Stimulated activated effector memory CD8-positive, alpha-beta T cell treated with anti-CD3 and anti-CD28 coated beads, Interleukin-12 subunit alpha, Interleukin-12 subunit beta, amount 100 ng/mL, for 72 hours (primary cell): Measurements from ENCODE around the gene ZSCAN20.
A peak's percentile ranks its signal among the peaks of the same experiment; 100 is the strongest.

Source experiments
- ATAC-seq: fragments of 150-1000 bp; cut with Tn5 transposase; 2 replicates; pipeline ENCODE4 v1.10.0; 2021
- DNase-seq, 2 donors: peaks; one replicate each; pipeline ENCODE4 v3.0.0; 2021 to 2022; ENCODE audit warnings: low spot score in 2 of 2
- H3K27ac Mint-ChIP-seq: one replicate; pipeline ENCODE4 v1.8.0; 2022; ENCODE audit warnings: mild to moderate bottlenecking, mixed read lengths
- H3K36me3 Mint-ChIP-seq: one replicate; pipeline ENCODE4 v1.8.0; 2022; ENCODE audit warnings: mild to moderate bottlenecking, mixed read lengths
- H3K4me1 Mint-ChIP-seq: one replicate; pipeline ENCODE4 v1.8.0; 2022; ENCODE audit warnings: mixed read lengths
- H3K4me3 Mint-ChIP-seq: one replicate; pipeline ENCODE4 v1.8.0; 2022; ENCODE audit warnings: mild to moderate bottlenecking, mixed read lengths
- H3K9me3 Mint-ChIP-seq: one replicate; pipeline ENCODE4 v1.8.0; 2022; ENCODE audit warnings: mixed read lengths

ZSCAN20 gene

DNA sequence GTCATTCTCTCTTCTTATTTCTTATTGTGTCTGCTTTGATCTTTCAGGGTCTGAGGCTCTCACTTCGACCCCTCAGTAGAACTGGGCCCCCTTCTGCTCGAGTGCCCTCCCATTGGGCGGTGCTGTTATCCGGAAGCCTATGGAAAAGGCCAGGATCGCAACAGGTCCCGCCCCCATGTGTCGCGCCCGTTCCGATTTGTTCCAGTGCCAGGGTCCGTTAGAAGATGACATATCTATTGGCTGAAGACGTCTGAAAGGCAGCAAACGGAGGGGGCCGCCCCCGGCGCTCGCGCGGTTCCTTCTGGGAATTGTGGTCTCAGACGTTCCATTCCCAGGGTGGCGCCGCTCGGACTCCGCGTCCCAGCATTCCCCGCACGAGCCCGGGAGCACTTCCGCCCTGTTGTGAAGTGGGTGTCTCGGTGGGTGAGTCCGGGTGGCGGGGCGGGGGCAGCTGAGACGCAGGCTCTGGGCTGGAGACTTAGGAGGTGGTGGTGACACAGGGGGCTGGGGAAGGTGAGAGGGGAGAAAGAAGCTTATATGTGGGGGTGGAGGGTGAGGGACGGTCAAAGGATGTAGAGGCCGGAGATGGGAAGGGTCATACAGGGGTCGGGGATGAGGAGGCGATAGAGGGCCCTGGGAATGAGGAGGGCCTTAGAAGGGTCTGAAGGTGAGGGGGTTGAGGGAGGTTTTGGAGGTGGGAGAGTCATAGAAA, at the start of gene ZSCAN20:
Gene ZSCAN20 (plus strand): TSS at position 377 of the 712 bp plus-strand sequence. CDS start 6,644 bp downstream, outside the sequence.
- peak; percentile 61 to 91 for DNase-seq
- no peaks in the 10 kb centered on the region for H3K36me3 Mint-ChIP-seq
- H3K4me3 Mint-ChIP-seq = peak within 1 kb of the TSS; percentile 92

DNA sequence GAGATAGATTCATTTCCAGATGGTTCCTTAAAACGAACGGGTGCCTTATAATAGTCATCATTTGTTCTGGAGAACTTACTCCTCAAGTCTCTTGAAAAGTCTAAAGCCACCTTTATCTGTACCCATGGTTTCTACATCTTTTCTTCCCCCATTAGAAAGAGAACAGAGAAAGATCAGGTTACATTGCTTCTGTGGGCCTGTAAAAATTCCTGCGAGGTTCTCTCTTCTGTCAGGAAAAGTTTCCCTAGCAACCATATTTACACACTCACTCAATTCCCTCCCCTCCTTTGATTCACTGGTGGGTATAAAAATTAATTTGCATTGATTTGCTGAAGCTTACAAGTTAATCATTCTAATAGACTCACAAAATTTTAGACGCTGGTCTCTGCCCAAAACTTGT, 48.2 kb upstream of the ZSCAN20 start:
- ATAC-seq = no peak
- no peaks in the 10 kb centered on the region for H3K9me3 Mint-ChIP-seq
- H3K27ac Mint-ChIP-seq = no peak overlapping the region
- no peaks in the 10 kb centered on the region for H3K4me1 Mint-ChIP-seq
- no peak overlapping the region for H3K4me3 Mint-ChIP-seq
- H3K36me3 Mint-ChIP-seq = no peaks in the 10 kb centered on the region
- no peak for DNase-seq

More for the DNA sequence above, at the start of gene ZSCAN20:
- peak within 1 kb of the TSS; percentile 96 for H3K27ac Mint-ChIP-seq
- peaks cover 31% of the 10 kb centered on the region for H3K4me1 Mint-ChIP-seq
- peak; percentile 91 for ATAC-seq
- no peaks in the 10 kb centered on the region for H3K9me3 Mint-ChIP-seq

DNA sequence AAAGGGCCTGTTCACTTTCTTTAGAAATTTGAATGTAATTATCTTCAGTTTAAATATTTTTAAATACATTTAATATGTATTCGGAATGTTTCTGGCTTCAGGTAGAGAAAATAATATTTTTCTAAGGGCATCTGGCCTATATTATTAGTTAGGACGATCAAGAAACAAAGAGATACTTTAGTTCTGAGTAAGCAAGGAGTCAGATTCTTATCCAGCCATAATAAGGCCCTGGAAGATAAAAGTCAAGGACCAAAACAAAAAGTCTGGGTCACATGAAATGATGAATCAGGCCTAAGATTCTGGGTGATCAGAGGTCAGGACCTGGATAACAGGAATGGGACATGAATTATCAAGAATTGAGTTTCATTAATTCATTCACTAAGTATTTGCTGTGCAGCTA, 47.8 kb upstream of the ZSCAN20 start:
- no peak overlapping the region for H3K4me3 Mint-ChIP-seq
- DNase-seq (no peak), ATAC-seq (no peak)
- no peaks in the 10 kb centered on the region for H3K9me3 Mint-ChIP-seq
- H3K4me1 Mint-ChIP-seq = no peaks in the 10 kb centered on the region
- no peaks in the 10 kb centered on the region for H3K36me3 Mint-ChIP-seq
- no peak overlapping the region for H3K27ac Mint-ChIP-seq

DNA sequence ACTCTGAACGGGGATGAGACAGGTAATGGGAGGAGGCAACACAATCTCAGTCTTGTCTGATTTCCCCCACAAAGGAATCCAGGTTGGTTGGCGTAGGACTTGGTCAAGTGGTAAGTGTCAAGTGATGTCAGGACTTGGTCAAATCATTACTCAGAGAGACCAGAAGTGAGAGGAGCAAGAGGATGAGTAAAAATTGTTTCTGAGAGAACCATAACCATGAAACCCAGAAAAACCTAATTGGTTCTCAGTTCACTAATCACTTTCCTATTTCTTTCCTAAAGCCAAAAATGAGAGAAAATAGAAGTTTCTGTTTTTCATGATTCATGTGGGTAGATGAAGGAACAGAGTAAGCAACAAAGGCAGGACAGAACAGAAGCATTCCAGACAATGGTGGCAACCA, 46.5 kb upstream of the ZSCAN20 start:
- ATAC-seq (peak; percentile 74), DNase-seq (no peak)
- H3K4me1 Mint-ChIP-seq = no peaks in the 10 kb centered on the region
- no peak overlapping the region for H3K27ac Mint-ChIP-seq
- no peaks in the 10 kb centered on the region for H3K9me3 Mint-ChIP-seq
- no peak overlapping the region for H3K4me3 Mint-ChIP-seq
- no peaks in the 10 kb centered on the region for H3K36me3 Mint-ChIP-seq

DNA sequence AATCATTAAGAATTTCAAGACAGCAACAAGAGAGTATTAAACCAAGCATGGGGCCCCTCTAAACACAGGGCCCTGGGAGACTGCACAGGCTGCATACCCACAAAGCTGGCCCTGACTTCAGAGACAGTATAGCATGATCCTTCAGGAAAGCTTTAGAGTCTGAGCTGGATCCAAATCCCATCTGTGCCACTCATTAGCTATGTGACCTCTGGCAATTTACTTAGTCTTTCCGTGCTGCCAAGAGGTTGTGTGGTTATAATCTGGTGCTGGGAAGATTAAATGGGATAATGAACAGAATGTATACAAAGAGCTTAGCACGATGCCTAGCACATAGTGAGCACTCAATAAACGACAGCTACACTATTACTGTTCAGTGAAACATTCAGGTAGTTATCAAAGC, 45.5 kb upstream of the ZSCAN20 start:
- no peak for ATAC-seq
- Mint-ChIP-seq H3K36me3 (no peaks in the 10 kb centered on the region), H3K4me1 (no peaks in the 10 kb centered on the region), H3K9me3 (no peaks in the 10 kb centered on the region), H3K4me3 (no peak overlapping the region), H3K27ac (no peak overlapping the region)
- no peak for DNase-seq

DNA sequence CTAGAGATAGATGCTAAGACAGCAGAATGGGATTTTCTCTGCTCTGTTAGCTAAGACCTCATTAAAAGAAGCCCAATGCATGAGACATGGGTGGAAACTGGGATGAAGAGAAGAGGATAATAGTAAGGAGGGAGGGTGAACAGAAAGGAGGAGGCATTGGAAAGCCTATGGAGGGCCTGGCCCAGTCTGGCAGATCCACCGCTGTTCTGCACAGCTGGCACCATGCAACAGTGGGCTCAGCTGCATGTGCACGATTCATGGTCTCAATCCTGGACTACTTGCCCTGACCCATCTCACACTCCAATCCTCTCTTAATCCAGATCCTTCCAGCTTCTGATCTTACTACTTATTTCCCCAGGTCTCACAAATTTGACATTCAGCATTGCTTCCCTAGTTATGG, 43.8 kb upstream of the ZSCAN20 start:
- no peaks in the 10 kb centered on the region for H3K9me3 Mint-ChIP-seq
- H3K36me3 Mint-ChIP-seq = no peaks in the 10 kb centered on the region
- ATAC-seq = no peak
- H3K27ac Mint-ChIP-seq = no peak overlapping the region
- DNase-seq = no peak
- H3K4me1 Mint-ChIP-seq = no peaks in the 10 kb centered on the region
- no peak overlapping the region for H3K4me3 Mint-ChIP-seq

DNA sequence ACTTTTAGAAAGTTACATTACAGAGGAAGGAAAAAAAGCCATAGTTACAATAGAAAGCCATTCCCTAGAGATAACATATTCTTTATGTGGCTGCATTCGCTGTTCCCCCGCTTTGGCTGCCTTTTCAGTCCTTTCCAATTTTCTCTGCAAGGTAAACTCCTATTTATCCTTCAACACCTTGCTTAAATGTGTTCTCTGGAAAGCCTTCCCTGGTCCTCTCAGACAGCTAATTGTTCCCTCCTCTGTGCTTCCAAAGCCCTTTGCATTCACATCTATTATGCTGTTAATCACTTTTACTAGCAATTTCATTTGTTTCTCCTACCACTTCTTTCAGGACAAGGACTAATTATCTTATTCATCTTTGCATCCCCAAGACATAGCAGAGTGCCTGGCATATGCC, 43.1 kb upstream of the ZSCAN20 start:
- no peak overlapping the region for H3K27ac Mint-ChIP-seq
- no peak overlapping the region for H3K4me3 Mint-ChIP-seq
- no peaks in the 10 kb centered on the region for H3K9me3 Mint-ChIP-seq
- ATAC-seq = no peak
- H3K4me1 Mint-ChIP-seq = no peaks in the 10 kb centered on the region
- H3K36me3 Mint-ChIP-seq = no peaks in the 10 kb centered on the region
- no peak for DNase-seq

DNA sequence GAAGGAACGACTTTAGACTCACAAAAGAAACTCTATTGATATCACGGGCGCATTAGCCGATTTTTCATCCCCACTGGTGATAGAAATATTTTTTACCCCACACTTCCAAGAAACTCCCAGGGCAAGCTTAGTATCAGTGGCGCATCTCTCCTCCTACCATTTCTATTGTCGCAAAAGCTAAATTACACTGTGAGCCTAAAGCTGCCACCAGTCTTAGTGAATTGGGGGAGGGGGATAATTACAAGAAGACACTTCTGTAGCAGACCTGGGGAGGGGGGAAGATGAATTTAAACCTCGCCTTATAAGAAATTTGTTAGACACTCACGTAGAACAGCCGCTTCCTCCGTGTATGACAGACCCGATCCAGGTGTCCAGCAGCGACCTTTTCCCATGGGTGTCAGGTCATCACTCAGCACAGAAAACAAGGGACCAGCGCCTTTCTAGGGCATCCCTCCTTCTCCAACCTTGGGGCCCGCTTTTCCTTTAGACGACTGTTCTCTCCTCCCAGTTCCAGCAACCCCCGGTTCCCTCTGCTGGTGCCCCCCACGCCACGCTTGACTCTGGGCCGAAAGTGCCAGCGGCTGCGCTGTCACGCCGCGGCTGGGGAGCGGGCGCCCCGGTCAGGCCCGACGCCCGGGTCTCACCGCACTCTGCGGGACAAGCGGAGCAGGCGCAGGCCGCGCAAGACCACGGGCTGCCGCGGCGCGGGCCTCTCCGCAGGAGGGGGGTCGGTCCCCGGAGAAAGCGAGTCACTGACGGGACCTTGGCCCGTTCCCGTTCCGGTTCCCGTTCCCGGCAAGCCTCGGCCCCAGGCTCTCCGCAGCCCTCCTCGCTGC, 42.4 kb upstream of the ZSCAN20 start:
- Mint-ChIP-seq H3K36me3 (no peaks in the 10 kb centered on the region), H3K4me3 (no peak overlapping the region), H3K27ac (no peak overlapping the region), H3K9me3 (no peaks in the 10 kb centered on the region), H3K4me1 (no peaks in the 10 kb centered on the region)
- ATAC-seq = peak; percentile 11
- no peak for DNase-seq

DNA sequence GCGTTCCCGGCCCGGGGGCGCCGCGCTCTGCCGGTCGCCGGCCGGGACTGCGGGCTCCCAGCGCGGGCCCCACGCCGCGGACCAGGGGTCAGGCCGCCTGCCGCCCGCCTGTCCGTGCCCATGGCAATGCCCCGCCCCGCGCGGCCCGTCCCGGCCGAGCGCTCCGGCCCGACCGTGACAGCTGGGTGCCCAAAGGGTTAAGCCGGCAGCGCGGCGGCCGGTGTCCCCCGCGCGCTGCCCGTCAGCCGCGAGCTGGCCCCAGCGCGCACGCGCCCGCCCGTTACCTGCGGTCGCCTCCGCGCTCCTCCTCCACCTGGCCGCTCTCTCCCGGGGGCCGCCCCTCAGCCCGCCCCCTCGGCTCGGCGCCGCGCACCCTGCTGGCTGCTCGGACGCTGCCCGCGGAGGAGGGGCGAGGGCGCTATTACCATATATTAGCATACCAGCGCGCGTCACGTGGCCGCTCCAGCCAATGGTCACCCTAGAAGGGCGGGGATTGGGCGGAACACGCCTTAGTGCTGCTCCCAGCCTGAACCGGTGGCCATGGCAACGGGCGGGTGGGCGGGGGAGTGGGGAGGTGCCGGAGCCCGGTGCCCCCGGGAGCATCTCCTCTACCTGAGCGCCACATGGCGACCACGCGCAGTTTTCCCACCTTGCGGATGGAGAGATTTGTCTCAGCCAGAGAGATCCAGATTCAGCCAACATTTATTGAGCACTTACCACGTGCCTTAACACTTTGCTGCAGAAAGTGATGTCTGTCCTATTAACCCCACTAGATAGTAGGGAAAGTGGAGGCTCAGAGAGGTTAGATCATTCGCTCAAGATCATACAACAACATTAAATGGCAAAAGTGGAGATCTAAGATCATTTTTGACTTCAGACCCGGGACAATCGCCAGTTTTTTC, 41.5 kb upstream of the ZSCAN20 start, which contains the start of gene PHC2:
Gene PHC2 (minus strand): TSS at position 404 of the 902 bp plus-strand sequence. CDS start 55,556 bp downstream, outside the sequence.
- H3K27ac Mint-ChIP-seq = no peak within 1 kb of the TSS
- no peaks in the 10 kb centered on the region for H3K36me3 Mint-ChIP-seq
- peak; percentile 65 to 90 for DNase-seq
- peak; percentile 96 for ATAC-seq
- no peaks in the 10 kb centered on the region for H3K9me3 Mint-ChIP-seq
- no peak within 1 kb of the TSS for H3K4me3 Mint-ChIP-seq
- H3K4me1 Mint-ChIP-seq = no peaks in the 10 kb centered on the region

DNA sequence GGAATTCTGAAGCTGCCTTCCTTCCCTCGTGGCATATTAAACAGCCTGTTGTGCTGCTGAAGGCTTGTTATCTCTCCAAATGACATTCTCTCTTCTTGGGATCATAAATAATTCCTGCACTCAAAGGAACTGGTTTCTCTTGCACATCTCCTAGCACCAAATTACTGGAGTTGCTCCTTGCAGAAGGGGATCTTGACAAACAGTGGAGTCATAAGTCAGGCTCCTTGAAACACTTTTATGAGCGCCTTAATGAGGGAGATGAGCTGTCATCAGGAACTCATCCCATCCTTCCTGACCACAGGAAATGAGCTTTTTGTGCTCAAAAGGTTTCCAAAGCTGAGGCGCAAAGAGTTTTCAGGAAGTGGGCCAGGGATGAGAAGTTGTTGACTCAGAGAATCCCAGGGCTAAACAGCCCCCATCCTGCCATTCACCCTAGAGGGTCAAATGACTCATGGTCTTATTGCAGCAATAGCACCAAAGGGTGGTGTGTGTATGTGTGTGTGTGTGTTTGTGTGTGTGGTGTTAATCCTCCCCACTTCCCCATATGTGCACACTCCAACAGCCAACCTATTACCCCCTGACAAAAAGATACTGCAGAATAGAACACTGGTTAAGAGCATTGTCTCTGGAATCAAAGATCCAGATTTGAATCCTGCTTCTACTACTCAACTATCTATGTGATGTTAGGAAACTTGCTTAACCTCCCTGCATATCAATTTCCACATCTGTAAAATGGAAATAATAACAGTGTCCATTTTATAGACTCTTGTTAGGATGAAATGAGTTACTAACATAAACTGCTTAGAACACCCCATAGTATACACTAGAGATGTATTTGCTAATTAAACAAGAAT, 38.7 kb upstream of the ZSCAN20 start:
- no peaks in the 10 kb centered on the region for H3K9me3 Mint-ChIP-seq
- DNase-seq (no peak), ATAC-seq (no peak)
- H3K36me3 Mint-ChIP-seq = no peaks in the 10 kb centered on the region
- H3K4me1 Mint-ChIP-seq = no peaks in the 10 kb centered on the region
- H3K27ac Mint-ChIP-seq = no peak overlapping the region
- no peak overlapping the region for H3K4me3 Mint-ChIP-seq

DNA sequence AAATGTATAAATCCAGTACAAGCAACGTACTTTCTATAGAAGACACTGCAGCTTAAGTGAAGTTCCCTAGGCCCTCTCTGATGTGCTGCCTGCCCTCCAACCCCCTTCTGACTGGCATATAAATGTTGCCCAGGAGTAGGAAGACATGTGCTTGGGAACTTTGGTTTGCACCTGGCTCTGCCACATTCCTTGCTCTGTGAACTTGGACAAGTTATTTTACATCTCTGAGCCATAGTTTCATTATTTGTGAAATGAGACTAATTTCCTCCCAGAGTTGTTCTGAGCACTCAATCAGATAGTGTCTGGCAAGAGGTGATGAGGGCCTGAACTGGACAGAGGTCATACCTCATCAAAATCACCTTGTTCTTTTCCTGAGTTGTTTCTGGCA, 38.1 kb upstream of the ZSCAN20 start:
- H3K9me3 Mint-ChIP-seq = no peaks in the 10 kb centered on the region
- H3K36me3 Mint-ChIP-seq = no peaks in the 10 kb centered on the region
- ATAC-seq = no peak
- H3K4me1 Mint-ChIP-seq = no peaks in the 10 kb centered on the region
- no peak for DNase-seq
- no peak overlapping the region for H3K4me3 Mint-ChIP-seq
- no peak overlapping the region for H3K27ac Mint-ChIP-seq

DNA sequence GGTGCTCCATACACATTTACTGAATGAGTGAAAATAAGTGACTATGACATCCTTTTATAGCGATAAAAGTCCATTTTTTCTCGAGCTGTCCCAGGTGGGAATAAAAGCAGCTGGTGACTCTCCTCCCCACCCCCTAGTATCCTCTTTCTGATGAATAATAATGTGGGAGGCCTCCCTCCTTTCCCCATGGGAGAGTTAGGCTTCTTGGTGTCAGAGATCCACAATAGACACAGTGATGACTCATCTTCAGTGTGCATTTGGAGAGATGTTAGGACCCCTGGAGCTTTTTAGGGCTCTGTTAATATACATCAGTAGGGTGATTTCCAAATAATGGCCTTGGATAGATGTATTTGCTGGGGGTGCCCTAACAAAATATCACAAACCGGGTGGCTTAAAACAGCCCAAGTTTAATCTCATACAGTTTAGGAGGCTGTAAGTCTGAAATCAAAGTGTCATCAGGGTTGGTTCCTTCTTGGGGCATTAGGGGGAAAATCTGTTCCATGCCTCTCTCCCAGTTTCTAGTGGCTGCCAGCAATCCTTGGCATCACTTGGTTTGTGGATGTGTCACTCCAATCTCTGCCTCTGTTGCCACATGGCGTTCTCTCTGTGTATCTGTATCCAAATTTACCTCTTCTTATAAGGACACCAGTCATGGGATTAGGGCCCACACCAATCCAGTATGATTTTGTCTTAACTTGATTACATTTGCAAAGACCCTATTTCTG, 37.2 kb upstream of the ZSCAN20 start:
- H3K4me3 Mint-ChIP-seq = no peak overlapping the region
- ATAC-seq (no peak), DNase-seq (no peak)
- H3K27ac Mint-ChIP-seq = no peak overlapping the region
- no peaks in the 10 kb centered on the region for H3K4me1 Mint-ChIP-seq
- H3K9me3 Mint-ChIP-seq = no peaks in the 10 kb centered on the region
- H3K36me3 Mint-ChIP-seq = no peaks in the 10 kb centered on the region

DNA sequence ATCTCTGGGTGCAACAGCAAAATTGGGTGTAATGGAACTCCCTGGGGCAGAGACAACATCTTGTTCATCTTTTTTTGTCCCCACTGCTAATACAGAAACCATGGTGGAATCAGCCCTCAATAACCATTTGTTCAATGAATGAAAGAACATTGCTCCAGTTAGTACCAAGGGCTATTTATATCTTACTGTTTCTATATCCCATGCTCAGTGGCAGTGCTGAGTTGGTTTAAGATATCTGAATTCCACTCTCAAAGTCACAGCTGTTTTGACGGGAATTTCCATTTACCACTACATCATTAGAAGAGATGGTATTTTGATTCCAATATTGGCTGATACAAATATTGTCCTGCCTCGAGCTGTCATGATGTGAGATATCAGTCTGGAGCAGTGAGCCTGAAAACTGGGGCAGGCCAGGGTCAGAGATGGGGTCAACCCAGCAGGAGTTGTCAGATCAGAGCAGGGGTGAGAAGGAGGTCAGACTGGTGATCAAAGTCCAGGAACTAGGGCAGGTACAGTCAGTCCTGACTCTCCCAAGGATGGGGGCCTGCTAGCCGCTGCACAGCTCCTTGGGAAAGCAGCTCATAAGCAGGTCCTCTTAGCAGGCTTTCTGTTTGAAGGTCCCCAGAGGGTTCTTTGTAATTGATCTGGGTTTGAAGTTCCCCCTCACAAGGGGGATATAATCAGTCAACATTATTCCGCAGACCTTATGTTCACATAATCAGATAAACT, 35.7 kb upstream of the ZSCAN20 start:
- no peak overlapping the region for H3K27ac Mint-ChIP-seq

More for the DNA sequence above, 35.7 kb upstream of the ZSCAN20 start:
- no peaks in the 10 kb centered on the region for H3K36me3 Mint-ChIP-seq
- H3K4me3 Mint-ChIP-seq = no peak overlapping the region
- ATAC-seq (no peak), DNase-seq (no peak)
- no peaks in the 10 kb centered on the region for H3K9me3 Mint-ChIP-seq
- H3K4me1 Mint-ChIP-seq = no peaks in the 10 kb centered on the region
